K562 (cell line): ENCODE measurements around the gene GLI1. TPM values are rescaled to one million over a fixed set of nuclear protein-coding genes. Genes with fewer than 3 reads are reported as not detected.

Experiments
- ARID1B ChIP-seq: fragments of 450-650 bp; IDR thresholded peaks from 2 replicates; pipeline ENCODE4 v1.6.1; 2016; ENCODE audit warnings: antibody characterized with exemption, mild to moderate bottlenecking, inconsistent platforms
- BACH1 ChIP-seq: fragments of 200-800 bp; sonication (Bioruptor generic); IDR thresholded peaks from 2 replicates; pipeline ENCODE4 v1.6.1; 2016; ENCODE audit warnings: missing genetic modification characterization, missing compliant biosample characterization
- CBFA2T3 ChIP-seq: fragments of 450-650 bp; IDR thresholded peaks from 2 replicates; pipeline ENCODE4 v1.6.1; 2017
- CHD1 ChIP-seq: fragments of 200-600 bp; sonication (generic); IDR thresholded peaks from one replicate; pipeline ENCODE4 v1.6.1; 2012; ENCODE audit warnings: mild to moderate bottlenecking, moderate library complexity, low read length, inconsistent platforms
- DIDO1 ChIP-seq: fragments of 450-650 bp; IDR thresholded peaks from 2 replicates; pipeline ENCODE4 v1.6.1; 2016; ENCODE audit warnings: low read depth, missing biosample characterization, missing genetic modification characterization
- EP300 ChIP-seq: IDR thresholded peaks from 2 replicates; pipeline ENCODE4 v1.6.1; 2012; ENCODE audit warnings: low read length, improper control_type of control experiment
- ETS2 ChIP-seq: IDR thresholded peaks from 2 replicates; pipeline ENCODE4 v1.6.1; 2016; ENCODE audit warnings: borderline replicate concordance, missing genetic modification characterization, mild to moderate bottlenecking, moderate library complexity, missing compliant biosample characterization; ENCODE audit not compliant: poor library complexity, severe bottlenecking
- FOSL1 ChIP-seq: fragments of 200-800 bp; sonication (Bioruptor generic); conservative IDR thresholded peaks from 2 replicates; pipeline ENCODE4 v1.6.1; 2016; ENCODE audit warnings: missing genetic modification characterization, missing compliant biosample characterization
- GATAD2A ChIP-seq: fragments of 450-650 bp; IDR thresholded peaks from 2 replicates; pipeline ENCODE4 v1.6.1; 2017
- MYC ChIP-seq, 2 experiments: fragments of 250-450 bp in 1 of 2; sonication (Bioruptor Pico) in 1 of 2; IDR thresholded peaks; 2 replicates each; pipeline versions ENCODE4 v1.5.1 to v1.6.1; 2012 to 2021; ENCODE audit warnings: low read depth in 2 of 2, borderline replicate concordance in 1 of 2, improper control_type of control experiment in 1 of 2, low read length in 1 of 2, mild to moderate bottlenecking in 1 of 2, moderate library complexity in 1 of 2
- NR2C2 ChIP-seq, 2 experiments: fragments of 200-800 bp in 1 of 2; sonication (Bioruptor generic) in 1 of 2; sonication (generic) in 1 of 2; formaldehyde crosslinking in 1 of 2; IDR thresholded peaks; 2 replicates each; pipeline versions ENCODE4 v1.6.1 to v1.8.0; 2016 to 2022; ENCODE audit warnings: mild to moderate bottlenecking in 1 of 2, missing compliant biosample characterization in 1 of 2, missing genetic modification characterization in 1 of 2, missing genetic modification reagents in 1 of 2
- PHB2 ChIP-seq: fragments of 450-650 bp; IDR thresholded peaks from 2 replicates; pipeline ENCODE4 v1.6.1; 2017; ENCODE audit warnings: low read depth
- ZBTB7A ChIP-seq: IDR thresholded peaks from 2 replicates; pipeline ENCODE4 v1.6.1; 2011; ENCODE audit warnings: low read depth, mild to moderate bottlenecking, low read length, moderate library complexity, borderline replicate concordance; ENCODE audit not compliant: control insufficient read depth
- ZNF197 ChIP-seq: fragments of 200-800 bp; sonication (Bioruptor generic); IDR thresholded peaks from 2 replicates; pipeline ENCODE4 v1.6.1; 2016; ENCODE audit warnings: low read depth, missing genetic modification characterization, missing compliant biosample characterization
- ZNF77 ChIP-seq: fragments of 250-450 bp; sonication (Bioruptor Pico); IDR thresholded peaks from 2 replicates; pipeline ENCODE4 v1.5.0; 2020
- polyA plus RNA-seq, 8 experiments: library from polyadenylated mRNA; depleted of rRNA in 4 of 8; stranded (reverse) in 5 of 8; unstranded in 3 of 8; fragments of >200 nt; fragmentation: Nextera tagmentation in 2 of 8; fragmentation: Illumina TruSeq in 1 of 8; extraction: Ambion mirVana in 2 of 8; extraction: Trizol in 1 of 8; gene quantifications; 2 replicates each; pipeline versions ENCODE4 v1.2.1 to v1.2.3, GENCODE V29; 2011 to 2014; ENCODE audit warnings: inconsistent platforms in 1 of 8, missing spikeins in 1 of 8
- total RNA-seq, 7 experiments: library from RNA; depleted of rRNA in 6 of 7; stranded (reverse); fragments of >200 nt in 6 of 7; fragmentation: Illumina TruSeq in 2 of 7; extraction: Trizol in 2 of 7; gene quantifications; 2 replicates each; pipeline versions ENCODE4 v1.2.1 to v1.2.3, GENCODE V29; 2011 to 2021; ENCODE audit warnings: low replicate concordance in 1 of 7
- TF ChIP-seq, protein P1 (sequence below): fragments of 450-650 bp; IDR thresholded peaks from 2 replicates; pipeline ENCODE4 v1.6.1; 2018; ENCODE audit not compliant: partially characterized antibody
- TF ChIP-seq, protein P2 (sequence below): fragments of 200-800 bp; sonication (Bioruptor generic); IDR thresholded peaks from 2 replicates; pipeline ENCODE4 v1.6.1; 2017; ENCODE audit warnings: missing genetic modification characterization, missing compliant biosample characterization
- TF ChIP-seq, protein P3 (sequence below), 2 experiments: fragments of 450-650 bp in 1 of 2; IDR thresholded peaks; 2 replicates each; pipeline ENCODE4 v1.6.1; 2011 to 2017; ENCODE audit warnings: low read depth in 2 of 2, antibody characterized with exemption in 1 of 2, borderline replicate concordance in 1 of 2, low read length in 1 of 2, mild to moderate bottlenecking in 1 of 2, mixed read lengths in 1 of 2; ENCODE audit not compliant: control insufficient read depth in 1 of 2

GLI1 gene
- total and polyA plus RNA-seq, 9 of the 15 experiments (the other 6 are each of a cell fraction or from before 2014, with no cell fraction given), result 0.24 to 3.7 (median 0.61) TPM

DNA sequence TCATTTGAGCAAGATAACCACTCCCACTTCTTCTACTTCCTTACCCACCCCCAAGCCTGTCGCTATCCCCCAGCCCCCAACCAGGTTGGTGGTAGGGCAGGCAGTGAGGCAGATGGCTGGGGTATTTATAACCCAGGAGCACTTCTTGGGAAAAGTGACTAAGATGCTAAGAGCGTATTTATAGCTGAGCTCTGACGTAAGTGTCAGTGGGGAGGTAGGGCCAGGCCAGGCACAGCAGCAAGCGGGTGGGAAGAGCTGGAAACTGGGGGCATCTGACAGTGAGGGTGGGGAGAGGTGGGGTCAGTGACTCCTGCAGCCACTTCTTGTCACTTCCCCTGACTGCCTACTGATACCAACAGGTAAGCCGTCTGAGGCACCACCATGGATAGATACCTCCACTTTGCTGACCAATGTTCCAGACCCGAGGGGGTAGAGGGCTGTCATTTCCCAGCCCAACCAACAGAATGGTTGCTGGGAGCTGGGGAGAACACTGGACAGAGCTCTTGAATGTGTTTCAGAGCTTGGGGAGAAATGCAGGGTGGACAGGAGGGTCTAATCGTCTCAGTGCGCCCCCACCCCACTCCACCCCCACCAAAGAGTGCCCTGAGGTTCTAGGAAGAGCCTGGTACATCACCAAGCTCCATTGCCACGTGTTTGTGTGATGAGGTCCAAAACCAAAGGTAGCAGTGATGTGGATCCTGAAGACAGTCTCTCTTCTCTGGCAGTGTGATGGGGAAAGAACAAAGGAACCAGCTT, 7.2 kb upstream of the GLI1 start (continued):
- TF ChIP-seq, protein P1, sequence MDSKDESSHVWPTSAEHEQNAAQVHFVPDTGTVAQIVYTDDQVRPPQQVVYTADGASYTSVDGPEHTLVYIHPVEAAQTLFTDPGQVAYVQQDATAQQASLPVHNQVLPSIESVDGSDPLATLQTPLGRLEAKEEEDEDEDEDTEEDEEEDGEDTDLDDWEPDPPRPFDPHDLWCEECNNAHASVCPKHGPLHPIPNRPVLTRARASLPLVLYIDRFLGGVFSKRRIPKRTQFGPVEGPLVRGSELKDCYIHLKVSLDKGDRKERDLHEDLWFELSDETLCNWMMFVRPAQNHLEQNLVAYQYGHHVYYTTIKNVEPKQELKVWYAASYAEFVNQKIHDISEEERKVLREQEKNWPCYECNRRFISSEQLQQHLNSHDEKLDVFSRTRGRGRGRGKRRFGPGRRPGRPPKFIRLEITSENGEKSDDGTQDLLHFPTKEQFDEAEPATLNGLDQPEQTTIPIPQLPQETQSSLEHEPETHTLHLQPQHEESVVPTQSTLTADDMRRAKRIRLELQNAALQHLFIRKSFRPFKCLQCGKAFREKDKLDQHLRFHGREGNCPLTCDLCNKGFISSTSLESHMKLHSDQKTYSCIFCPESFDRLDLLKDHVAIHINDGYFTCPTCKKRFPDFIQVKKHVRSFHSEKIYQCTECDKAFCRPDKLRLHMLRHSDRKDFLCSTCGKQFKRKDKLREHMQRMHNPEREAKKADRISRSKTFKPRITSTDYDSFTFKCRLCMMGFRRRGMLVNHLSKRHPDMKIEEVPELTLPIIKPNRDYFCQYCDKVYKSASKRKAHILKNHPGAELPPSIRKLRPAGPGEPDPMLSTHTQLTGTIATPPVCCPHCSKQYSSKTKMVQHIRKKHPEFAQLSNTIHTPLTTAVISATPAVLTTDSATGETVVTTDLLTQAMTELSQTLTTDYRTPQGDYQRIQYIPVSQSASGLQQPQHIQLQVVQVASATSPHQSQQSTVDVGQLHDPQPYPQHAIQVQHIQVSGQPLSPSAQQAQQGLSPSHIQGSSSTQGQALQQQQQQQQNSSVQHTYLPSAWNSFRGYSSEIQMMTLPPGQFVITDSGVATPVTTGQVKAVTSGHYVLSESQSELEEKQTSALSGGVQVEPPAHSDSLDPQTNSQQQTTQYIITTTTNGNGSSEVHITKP, result peak; percentile 37
- TF ChIP-seq EP300 (peak; percentile 12; the same call in 1 of the 2 replicates), ETS2 (tag) (no peak), BACH1 (tag) (0 out of 2 replicates have a peak, but pooled peaks have one; percentile 54), ZNF77 (no peak), MYC (IDR thresholded peaks at IDR 0.05; ENCODE audit: low read depth, low read length) (no peak), MYC (CRISPR knock-in tag; IDR thresholded peaks at IDR 0.05; ENCODE audit: borderline replicate concordance, low read depth) (no peak), GATAD2A (0 out of 2 replicates have a peak, but pooled peaks have one; percentile 51), NR2C2 (CRISPR knock-in tag; IDR thresholded peaks at IDR 0.05) (no peak), NR2C2 (tag; IDR thresholded peaks at IDR 0.05) (peak; percentile 29; the same call in 1 of the 2 replicates), ZNF197 (CRISPR knock-in tag) (no peak), ZBTB7A (0 out of 2 replicates have a peak, but pooled peaks have one; percentile 16), DIDO1 (tag) (no peak), CBFA2T3 (peak; percentile 40; the same call in 1 of the 2 replicates), ARID1B (0 out of 2 replicates have a peak, but pooled peaks have one; percentile 20), FOSL1 (tag) (peak; percentile 59), CHD1 (no peak), PHB2 (no peak)
- TF ChIP-seq, protein P2, sequence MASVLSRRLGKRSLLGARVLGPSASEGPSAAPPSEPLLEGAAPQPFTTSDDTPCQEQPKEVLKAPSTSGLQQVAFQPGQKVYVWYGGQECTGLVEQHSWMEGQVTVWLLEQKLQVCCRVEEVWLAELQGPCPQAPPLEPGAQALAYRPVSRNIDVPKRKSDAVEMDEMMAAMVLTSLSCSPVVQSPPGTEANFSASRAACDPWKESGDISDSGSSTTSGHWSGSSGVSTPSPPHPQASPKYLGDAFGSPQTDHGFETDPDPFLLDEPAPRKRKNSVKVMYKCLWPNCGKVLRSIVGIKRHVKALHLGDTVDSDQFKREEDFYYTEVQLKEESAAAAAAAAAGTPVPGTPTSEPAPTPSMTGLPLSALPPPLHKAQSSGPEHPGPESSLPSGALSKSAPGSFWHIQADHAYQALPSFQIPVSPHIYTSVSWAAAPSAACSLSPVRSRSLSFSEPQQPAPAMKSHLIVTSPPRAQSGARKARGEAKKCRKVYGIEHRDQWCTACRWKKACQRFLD (CRISPR knock-in tag), result 0 out of 2 replicates have a peak, but pooled peaks have one; percentile 38
- TF ChIP-seq, protein P3, sequence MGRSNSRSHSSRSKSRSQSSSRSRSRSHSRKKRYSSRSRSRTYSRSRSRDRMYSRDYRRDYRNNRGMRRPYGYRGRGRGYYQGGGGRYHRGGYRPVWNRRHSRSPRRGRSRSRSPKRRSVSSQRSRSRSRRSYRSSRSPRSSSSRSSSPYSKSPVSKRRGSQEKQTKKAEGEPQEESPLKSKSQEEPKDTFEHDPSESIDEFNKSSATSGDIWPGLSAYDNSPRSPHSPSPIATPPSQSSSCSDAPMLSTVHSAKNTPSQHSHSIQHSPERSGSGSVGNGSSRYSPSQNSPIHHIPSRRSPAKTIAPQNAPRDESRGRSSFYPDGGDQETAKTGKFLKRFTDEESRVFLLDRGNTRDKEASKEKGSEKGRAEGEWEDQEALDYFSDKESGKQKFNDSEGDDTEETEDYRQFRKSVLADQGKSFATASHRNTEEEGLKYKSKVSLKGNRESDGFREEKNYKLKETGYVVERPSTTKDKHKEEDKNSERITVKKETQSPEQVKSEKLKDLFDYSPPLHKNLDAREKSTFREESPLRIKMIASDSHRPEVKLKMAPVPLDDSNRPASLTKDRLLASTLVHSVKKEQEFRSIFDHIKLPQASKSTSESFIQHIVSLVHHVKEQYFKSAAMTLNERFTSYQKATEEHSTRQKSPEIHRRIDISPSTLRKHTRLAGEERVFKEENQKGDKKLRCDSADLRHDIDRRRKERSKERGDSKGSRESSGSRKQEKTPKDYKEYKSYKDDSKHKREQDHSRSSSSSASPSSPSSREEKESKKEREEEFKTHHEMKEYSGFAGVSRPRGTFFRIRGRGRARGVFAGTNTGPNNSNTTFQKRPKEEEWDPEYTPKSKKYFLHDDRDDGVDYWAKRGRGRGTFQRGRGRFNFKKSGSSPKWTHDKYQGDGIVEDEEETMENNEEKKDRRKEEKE (IDR thresholded peaks at IDR 0.05; ENCODE audit: borderline replicate concordance in 1 of 2, control insufficient read depth in 1 of 2, low read depth in 2 of 2, low read length in 1 of 2), result no peak
